ENCODE data around the gene ALG3. TPM values are rescaled to one million over a fixed set of nuclear protein-coding genes. Genes with fewer than 3 reads are reported as not detected.

ALG3 gene
- total RNA-seq, 1 donor from 2014 or later: 14.9 TPM

- intact Hi-C loops (cut with DNase I): no loop called here
- no peak for ATAC-seq (ENCODE audit: poor library complexity)
- no peak for DNase-seq
Measured at GRCh38 chr3:184223946-184224345, 24.8 kb downstream of the ALG3 start.

DNA sequence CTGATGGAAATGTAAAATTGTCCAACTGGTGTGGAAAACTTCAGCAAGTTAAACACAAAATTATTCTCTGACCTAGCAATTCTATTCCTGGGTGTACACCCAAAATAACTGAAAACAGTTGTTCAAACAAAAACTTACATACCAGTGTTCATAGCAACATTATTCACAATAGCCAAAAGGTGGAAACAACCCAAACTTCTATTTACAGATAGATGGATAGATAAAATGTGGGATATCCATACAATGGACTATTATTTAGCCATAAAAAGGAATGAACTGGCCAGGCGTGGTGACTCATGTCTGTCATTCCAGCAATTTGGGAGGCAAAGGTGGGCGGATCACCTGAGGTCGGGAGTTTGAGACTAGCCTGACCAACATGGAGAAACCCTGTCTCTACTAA, 26.2 kb downstream of the ALG3 start:
- no peak for DNase-seq
- intact Hi-C loops (cut with DNase I): no loop called here
- no peak for ATAC-seq (ENCODE audit: poor library complexity)

DNA sequence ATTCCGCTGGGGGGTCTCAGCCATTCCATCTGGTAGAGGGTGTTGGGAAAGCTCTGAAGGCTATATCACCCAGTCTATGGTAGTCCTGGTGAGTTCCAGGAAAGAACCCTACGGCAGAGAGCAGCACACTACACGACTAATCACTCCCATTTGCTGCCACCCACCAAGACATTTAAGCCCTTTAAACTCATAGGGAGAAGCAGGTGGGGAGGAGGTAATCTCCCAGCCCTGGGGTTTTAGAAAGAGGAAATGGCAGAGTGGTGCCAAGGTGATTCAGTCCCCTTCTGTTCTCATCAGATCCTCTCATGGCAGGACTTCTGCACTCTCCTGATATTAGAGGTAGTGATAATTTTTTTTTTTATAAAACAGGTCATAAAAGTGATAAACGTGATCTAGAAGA, 29.9 kb downstream of the ALG3 start:
- ATAC-seq (ENCODE audit: poor library complexity): no peak
- intact Hi-C loops (cut with DNase I): no loop called here

GRCh38 chr3:184211718-184212117, 37.0 kb downstream of the ALG3 start:
- no peak for ATAC-seq (ENCODE audit: poor library complexity)
- intact Hi-C loops (cut with DNase I): no loop called here
- no peak for DNase-seq

More for the DNA sequence above, 29.9 kb downstream of the ALG3 start:
- DNase-seq: no peak

- no peak for DNase-seq
- no peak for ATAC-seq (ENCODE audit: poor library complexity)
- intact Hi-C loops (cut with DNase I): no loop called here
Measured at GRCh38 chr3:184211297-184211696, 37.5 kb downstream of the ALG3 start.

DNA sequence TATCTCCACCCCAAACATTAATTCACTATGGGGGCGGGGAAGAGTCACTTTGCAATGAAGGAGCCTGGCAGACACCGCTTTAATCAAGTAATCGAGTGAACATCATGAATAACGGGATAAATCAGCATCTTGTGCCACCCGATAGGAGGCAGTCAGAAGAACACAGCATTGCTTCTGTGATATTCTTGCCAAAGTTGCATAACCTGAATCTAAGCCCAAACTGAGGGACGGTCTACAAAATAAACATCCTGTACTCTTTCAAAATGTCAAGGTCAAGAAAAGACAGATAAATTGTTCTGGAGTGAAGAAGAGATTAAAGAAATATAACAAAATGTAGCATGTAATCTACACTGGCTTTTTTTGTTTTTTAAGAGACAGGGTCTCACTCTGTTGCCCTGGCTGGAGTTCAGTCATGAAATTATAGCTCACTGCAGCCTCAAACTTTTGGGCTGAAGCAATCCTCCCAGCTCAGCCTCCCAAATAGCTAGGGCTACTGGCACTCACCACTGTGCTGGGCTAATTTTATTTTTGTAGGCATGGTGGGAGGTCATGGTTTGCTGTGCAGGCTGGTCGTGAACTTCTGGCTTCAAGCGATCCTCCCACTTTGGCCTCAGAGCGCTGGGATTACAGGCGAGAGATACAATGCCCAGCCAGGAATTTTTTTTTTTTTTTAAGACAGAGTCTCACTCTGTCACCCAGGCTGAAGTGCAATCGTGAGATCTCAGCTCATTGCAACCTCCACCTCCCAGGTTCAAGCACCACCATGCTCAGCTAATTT, 39.4 kb downstream of the ALG3 start:
- peak; percentile 36 for ATAC-seq (ENCODE audit: poor library complexity)
- intact Hi-C loops (cut with DNase I): no loop called here
- no peak for DNase-seq

GRCh38 chr3:184203526-184203925, 45.2 kb downstream of the ALG3 start:
- no peak for DNase-seq
- no peak for ATAC-seq (ENCODE audit: poor library complexity)
- intact Hi-C loops (cut with DNase I): no loop called here

DNA sequence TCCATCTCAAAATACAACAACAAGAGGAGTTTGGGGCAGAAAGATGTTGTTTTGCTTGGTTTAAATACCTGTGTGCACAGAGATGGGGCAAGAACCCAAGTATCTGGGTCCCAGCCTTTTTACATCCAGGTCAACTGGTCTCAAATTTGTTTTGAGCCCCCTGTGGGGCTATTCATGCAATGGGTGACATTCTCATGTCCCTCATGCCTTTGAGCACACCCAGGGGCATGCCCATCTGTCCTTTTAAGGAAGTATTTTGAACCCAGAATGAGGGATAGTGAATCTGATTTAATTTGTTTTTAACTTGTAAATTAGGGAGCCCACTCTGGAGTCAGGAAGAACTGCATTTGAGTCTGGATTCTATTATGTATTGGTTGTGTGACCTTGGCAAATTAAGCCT, 47.9 kb downstream of the ALG3 start:
- ATAC-seq (ENCODE audit: poor library complexity) (no peak), DNase-seq (no peak)
- intact Hi-C loops (cut with DNase I): no loop called here

DNA sequence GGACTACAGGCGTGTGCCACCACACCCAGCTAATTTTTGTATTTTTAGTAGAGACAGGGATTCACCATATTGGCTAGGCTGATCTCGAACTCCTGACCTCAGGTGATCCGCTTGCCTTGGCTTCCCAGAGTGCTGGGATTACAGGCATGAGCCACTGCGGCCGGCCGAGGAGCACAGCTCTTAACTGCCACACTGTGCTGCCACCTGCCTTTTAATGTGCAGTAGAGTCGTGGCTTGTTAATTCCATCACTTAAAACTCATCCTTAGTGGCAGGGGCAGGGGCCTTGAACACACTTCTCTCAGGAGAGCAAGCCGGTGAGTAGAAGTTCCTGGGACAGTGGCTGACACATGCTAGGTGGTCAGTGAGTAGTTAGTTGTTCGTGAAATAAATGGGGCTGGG, 50.3 kb downstream of the ALG3 start:
- intact Hi-C loops (cut with DNase I): no loop called here
- ATAC-seq (ENCODE audit: poor library complexity) (no peak), DNase-seq (no peak)

- ATAC-seq (ENCODE audit: poor library complexity): no peak
Measured at GRCh38 chr3:184196536-184196935, 52.2 kb downstream of the ALG3 start.

GRCh38 chr3:184193991-184194539, 54.7 kb downstream of the ALG3 start:
- intact Hi-C loops (cut with DNase I): no loop called here
- ATAC-seq (ENCODE audit: poor library complexity) (no peak), DNase-seq (no peak)

More at GRCh38 chr3:184196536-184196935, 52.2 kb downstream of the ALG3 start:
- DNase-seq: no peak
- intact Hi-C loops (cut with DNase I): no loop called here

DNA sequence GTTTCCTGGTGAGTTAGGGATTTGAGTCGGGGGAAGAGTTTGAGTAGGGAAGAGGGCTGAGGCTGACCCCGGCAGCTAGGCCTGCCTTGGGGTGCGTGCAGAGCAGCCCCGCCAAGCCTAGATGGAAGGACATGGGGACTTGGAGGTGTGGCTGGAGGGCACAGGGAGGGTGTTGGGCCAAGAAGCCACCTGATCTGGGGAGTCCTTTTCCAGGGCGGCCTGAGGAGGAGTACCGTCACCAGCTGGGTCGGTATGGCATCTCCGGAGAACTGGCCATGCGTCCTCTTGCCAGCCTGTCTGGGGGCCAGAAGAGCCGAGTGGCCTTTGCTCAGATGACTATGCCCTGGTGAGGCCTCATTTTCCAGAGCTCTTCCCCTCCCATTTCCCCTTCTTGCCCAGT, 55.9 kb downstream of the ALG3 start:
- intact Hi-C loops (cut with DNase I): no loop called here
- DNase-seq (no peak), ATAC-seq (ENCODE audit: poor library complexity) (no peak)

Small RNA genes within 50 kb of the gene (microRNA-seq; reads per million reads assigned to microRNA genes)
- gene MIR1224: not detected

Other genes with a start within 250 kb of the ALG3 start
- 44.5 TPM for gene ABCC5, start 231.1 kb downstream of the ALG3 start, total RNA-seq
- gene HTR3D, start 217.2 kb downstream of the ALG3 start, total RNA-seq: not detected
- not detected for gene HTR3C, start 195.9 kb downstream of the ALG3 start, total RNA-seq
- gene HTR3E, start 151.9 kb downstream of the ALG3 start, total RNA-seq: not detected
- gene EIF2B5, start 113.6 kb downstream of the ALG3 start, total RNA-seq: 31.4 TPM
- 60.6 TPM for gene DVL3, start 93.6 kb downstream of the ALG3 start, total RNA-seq
- gene AP2M1, start 74.1 kb downstream of the ALG3 start, total RNA-seq: 253 TPM
- gene ABCF3, start 62.8 kb downstream of the ALG3 start, total RNA-seq: 69.3 TPM
- not detected for gene VWA5B2, start 19.4 kb downstream of the ALG3 start, total RNA-seq
- 1.6 TPM for gene EEF1AKMT4, start 710 bp upstream of the ALG3 start, total RNA-seq
- not detected for gene CAMK2N2, start 12.6 kb upstream of the ALG3 start, total RNA-seq
- gene ECE2, start 27.1 kb upstream of the ALG3 start, total RNA-seq: not detected
- 237 TPM for gene PSMD2, start 50.3 kb upstream of the ALG3 start, total RNA-seq
- 254 TPM for gene EIF4G1, start 65.6 kb upstream of the ALG3 start, total RNA-seq
- gene FAM131A, start 88.6 kb upstream of the ALG3 start, total RNA-seq: 36.3 TPM
- 1.9 TPM for gene CLCN2, start 112.6 kb upstream of the ALG3 start, total RNA-seq
- 19.9 TPM for gene POLR2H, start 112.7 kb upstream of the ALG3 start, total RNA-seq
- gene THPO, start 129.2 kb upstream of the ALG3 start, total RNA-seq: 0.11 TPM
- gene CHRD, start 131.1 kb upstream of the ALG3 start, total RNA-seq: 7.8 TPM

Data from Right ventricle myocardium superior (tissue), 1 donor.